Panc1 (cell line): Measurements from ENCODE around the gene YPEL3. TPM values are rescaled to one million over a fixed set of nuclear protein-coding genes. Genes with fewer than 3 reads are reported as not detected.

Experiments
- ATAC-seq: fragments of 200-7000 bp; cut with Tn5 transposase; 2 replicates; pipeline ENCODE4 v1.9.1; 2020; ENCODE audit warnings: mild to moderate bottlenecking, moderate library complexity
- BruUV-seq: library from RNA; stranded (reverse); fragments of 400-500 nt; replicated peaks from 2 replicates; lab custom pipeline; 2021; lab: Mats Ljungman, UMichigan
- CTCF ChIA-PET: fragments of 300-600 bp; sonication (Branson Sonifier 250); formaldehyde crosslinking; loops from one replicate; lab custom pipeline; 2022; ENCODE audit warnings: antibody characterized with exemption; lab: Charles Lee
- POLR2A ChIA-PET: fragments of 300-600 bp; sonication (Branson Sonifier 250); formaldehyde crosslinking; loops from one replicate; lab custom pipeline; 2022; ENCODE audit warnings: antibody characterized with exemption; lab: Charles Lee
- DNase-seq: peaks from one replicate; pipeline ENCODE4 v3.0.0-alpha.2; 2010; ENCODE audit warnings: low read depth, low spot score
- H3K27ac ChIP-seq: 2 replicates; pipeline ENCODE4 v1.5.1; 2011; ENCODE audit warnings: mild to moderate bottlenecking, low read length, inconsistent platforms
- H3K27me3 ChIP-seq: fragments of 200-500 bp; sonication (Bioruptor generic); 2 replicates; pipeline ENCODE4 v1.6.0; 2014; ENCODE audit warnings: low read length, inconsistent platforms; ENCODE audit not compliant: control insufficient read depth, insufficient read depth
- H3K36me3 ChIP-seq: fragments of 200-500 bp; sonication (Bioruptor generic); 2 replicates; pipeline ENCODE4 v1.5.1; 2014; ENCODE audit warnings: inconsistent platforms, mild to moderate bottlenecking, low read length, moderate library complexity; ENCODE audit not compliant: control insufficient read depth, insufficient read depth
- H3K4me1 ChIP-seq: 2 replicates; pipeline ENCODE4 v1.5.1; 2011; ENCODE audit warnings: inconsistent platforms, mild to moderate bottlenecking, low read length, moderate library complexity; ENCODE audit not compliant: control insufficient read depth, insufficient read depth
- H3K4me3 ChIP-seq, 2 experiments: 2 replicates each; pipeline ENCODE4 v1.5.1; 2011 to 2012; ENCODE audit warnings: low read depth in 2 of 2, low read length in 2 of 2, mild to moderate bottlenecking in 2 of 2, inconsistent platforms in 1 of 2, moderate library complexity in 1 of 2
- H3K9me3 ChIP-seq: fragments of 200-500 bp; sonication (Bioruptor generic); 2 replicates; pipeline ENCODE4 v1.5.1; 2014; ENCODE audit warnings: low read depth, mild to moderate bottlenecking, inconsistent platforms, low read length, moderate library complexity; ENCODE audit not compliant: control insufficient read depth, insufficient read depth
- CTCF ChIP-seq: fragments of 450-650 bp; IDR thresholded peaks from 2 replicates; pipeline ENCODE4 v1.5.1; 2017; ENCODE audit warnings: mild to moderate bottlenecking
- POLR2AphosphoS5 ChIP-seq: IDR thresholded peaks from 2 replicates; pipeline ENCODE4 v1.6.1; 2012; ENCODE audit warnings: mild to moderate bottlenecking, low read depth, low read length, moderate library complexity
- REST ChIP-seq, 2 experiments: IDR thresholded peaks; 2 replicates each; pipeline ENCODE4 v1.6.1; 2011 to 2012; ENCODE audit warnings: low read depth in 2 of 2, control low read depth in 1 of 2, low read length in 1 of 2, mild to moderate bottlenecking in 1 of 2, moderate library complexity in 1 of 2; ENCODE audit not compliant: insufficient read depth in 1 of 2
- SIN3A ChIP-seq: IDR thresholded peaks from 2 replicates; pipeline ENCODE4 v1.6.1; 2012; ENCODE audit warnings: low read depth, mild to moderate bottlenecking, low read length, moderate library complexity, borderline replicate concordance; ENCODE audit not compliant: insufficient read depth
- TCF7L2 ChIP-seq: IDR thresholded peaks from 2 replicates; pipeline ENCODE4 v1.6.1; 2011; ENCODE audit warnings: mild to moderate bottlenecking, low read depth, low read length, inconsistent platforms
- in situ Hi-C: cut with HindIII; loops from 2 replicates; pipeline ENCODE4 v1.10.0; 2016; ENCODE audit warnings: low sequenced_read_pairs, low pct_unique_long_range_greater_than_20kb
- intact Hi-C: fragments of 100-400 bp; cut with micrococcal nuclease; formaldehyde crosslinking; loops from one replicate; pipeline ENCODE4 v1.10.0; 2022; ENCODE audit not compliant: unreplicated experiment
- total RNA-seq: library from RNA; stranded (reverse); gene quantifications from one replicate; pipeline ENCODE4 v1.2.1, GENCODE V29; 2021; ENCODE audit not compliant: unreplicated experiment

The YPEL3 gene
- total RNA-seq, 1 experiment from 2014 or later: 0.69 TPM

- Histone ChIP-seq H3K4me1 (peaks cover 7% of the 10 kb centered on the region; the same call in 1 of the 2 replicates), H3K27me3 (no peaks in the 10 kb centered on the region), H3K36me3 (peaks cover 5% of the 10 kb centered on the region), H3K4me3 (no peak overlapping the region), H3K9me3 (no peaks in the 10 kb centered on the region), H3K27ac (no peak overlapping the region)
- POLR2A ChIA-PET: no interaction called here
- ATAC-seq (peak; percentile 22; the same call in 1 of the 2 replicates), DNase-seq (no peak)
- TF ChIP-seq CTCF: no peak
- TF ChIP-seq POLR2AphosphoS5: no peak
- TF ChIP-seq REST (IDR thresholded peaks at IDR 0.05; ENCODE audit: insufficient read depth in 1 of 2, low read depth in 2 of 2, low read length in 1 of 2): no peak
- no peak for TF ChIP-seq SIN3A
- TF ChIP-seq TCF7L2: no peak
- in situ Hi-C loops: no loop called here
- CTCF ChIA-PET: no interaction called here
- intact Hi-C loops: no loop called here
- BruUV-seq: no TSS peak
Measured at GRCh38 chr16:30085247-30085646, 10.8 kb downstream of the YPEL3 start.

GRCh38 chr16:30084816-30085159 is 11.2 kb downstream of the YPEL3 start:
- intact Hi-C loops: no loop called here
- CTCF ChIA-PET: no interaction called here

More at GRCh38 chr16:30084816-30085159, 11.2 kb downstream of the YPEL3 start:
- Histone ChIP-seq H3K4me1 (0 out of 2 replicates have a peak, but pooled peaks cover 4% of the 10 kb centered on the region), H3K9me3 (no peaks in the 10 kb centered on the region), H3K4me3 (no peak overlapping the region), H3K27me3 (no peaks in the 10 kb centered on the region), H3K36me3 (peaks cover 6% of the 10 kb centered on the region), H3K27ac (no peak overlapping the region)
- DNase-seq (no peak), ATAC-seq (no peak)
- BruUV-seq: no TSS peak
- TF ChIP-seq CTCF (no peak), REST (IDR thresholded peaks at IDR 0.05; ENCODE audit: insufficient read depth in 1 of 2, low read depth in 2 of 2, low read length in 1 of 2) (no peak), TCF7L2 (no peak), SIN3A (no peak), POLR2AphosphoS5 (no peak)
- in situ Hi-C loops: no loop called here
- POLR2A ChIA-PET: no interaction called here
